NB4 (cell line): Measurements from ENCODE around the gene SIPA1.

Experiments used
- CTCF ChIP-seq: IDR thresholded peaks from one replicate; pipeline ENCODE4 v1.5.1; 2012; ENCODE audit warnings: low read depth, low read length
- POLR2A ChIP-seq: IDR thresholded peaks from 2 replicates; pipeline ENCODE4 v1.6.1; 2011; ENCODE audit warnings: mild to moderate bottlenecking; ENCODE audit not compliant: insufficient read length; ENCODE audit errors: extremely low read depth

DNA sequence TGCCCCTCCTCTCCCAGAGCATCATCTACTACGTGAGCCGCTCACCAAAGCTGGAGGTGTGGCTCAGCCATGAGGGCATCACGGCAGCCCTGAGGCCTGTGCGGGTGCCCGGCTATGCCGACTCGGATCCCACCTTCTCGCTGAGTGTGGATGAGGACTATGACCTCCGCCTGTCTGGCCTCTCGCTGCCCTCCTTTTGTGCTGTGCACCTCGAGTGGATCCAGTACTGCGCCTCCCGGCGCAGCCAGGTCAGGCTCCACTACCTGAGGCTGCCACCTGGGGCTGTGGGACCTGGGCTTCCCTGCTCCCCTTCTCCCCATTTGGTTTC, 3.8 kb upstream of the SIPA1 start:
- TF ChIP-seq CTCF (no peak), POLR2A (no peak)
